GM12892 (cell line): ENCODE results near the gene STK10.

Source experiments
- POLR2A ChIP-seq: IDR thresholded peaks from 2 replicates; pipeline ENCODE4 v1.6.1; 2011; ENCODE audit warnings: low read depth, low read length, control low read depth
- POLR2AphosphoS5 ChIP-seq: IDR thresholded peaks from 2 replicates; pipeline ENCODE4 v1.6.1; 2011; ENCODE audit warnings: low read depth, low read length, control low read depth
- TAF1 ChIP-seq: IDR thresholded peaks from 2 replicates; pipeline ENCODE4 v1.6.1; 2011; ENCODE audit warnings: low read depth, mild to moderate bottlenecking, control low read depth, low read length, borderline replicate concordance

GRCh38 chr5:172114875-172115422 lies 73.1 kb downstream of the STK10 start:
- TF ChIP-seq POLR2A = peak; percentile 92
- TF ChIP-seq POLR2AphosphoS5 = peak; percentile 94
- peak; percentile 65; the same call in 1 of the 2 replicates for TF ChIP-seq TAF1
